SK-N-MC (cell line): Measurements from ENCODE around the gene EIF1AD.

Source experiments
- EZH2 ChIP-seq: fragments of 200-600 bp; sonication (generic); IDR thresholded peaks from one replicate; pipeline ENCODE4 v1.6.1; 2017; ENCODE audit warnings: antibody characterized with exemption
- POLR2AphosphoS5 ChIP-seq: IDR thresholded peaks from 2 replicates; pipeline ENCODE4 v1.6.1; 2012; ENCODE audit warnings: mild to moderate bottlenecking, low read depth, low read length, borderline replicate concordance

DNA sequence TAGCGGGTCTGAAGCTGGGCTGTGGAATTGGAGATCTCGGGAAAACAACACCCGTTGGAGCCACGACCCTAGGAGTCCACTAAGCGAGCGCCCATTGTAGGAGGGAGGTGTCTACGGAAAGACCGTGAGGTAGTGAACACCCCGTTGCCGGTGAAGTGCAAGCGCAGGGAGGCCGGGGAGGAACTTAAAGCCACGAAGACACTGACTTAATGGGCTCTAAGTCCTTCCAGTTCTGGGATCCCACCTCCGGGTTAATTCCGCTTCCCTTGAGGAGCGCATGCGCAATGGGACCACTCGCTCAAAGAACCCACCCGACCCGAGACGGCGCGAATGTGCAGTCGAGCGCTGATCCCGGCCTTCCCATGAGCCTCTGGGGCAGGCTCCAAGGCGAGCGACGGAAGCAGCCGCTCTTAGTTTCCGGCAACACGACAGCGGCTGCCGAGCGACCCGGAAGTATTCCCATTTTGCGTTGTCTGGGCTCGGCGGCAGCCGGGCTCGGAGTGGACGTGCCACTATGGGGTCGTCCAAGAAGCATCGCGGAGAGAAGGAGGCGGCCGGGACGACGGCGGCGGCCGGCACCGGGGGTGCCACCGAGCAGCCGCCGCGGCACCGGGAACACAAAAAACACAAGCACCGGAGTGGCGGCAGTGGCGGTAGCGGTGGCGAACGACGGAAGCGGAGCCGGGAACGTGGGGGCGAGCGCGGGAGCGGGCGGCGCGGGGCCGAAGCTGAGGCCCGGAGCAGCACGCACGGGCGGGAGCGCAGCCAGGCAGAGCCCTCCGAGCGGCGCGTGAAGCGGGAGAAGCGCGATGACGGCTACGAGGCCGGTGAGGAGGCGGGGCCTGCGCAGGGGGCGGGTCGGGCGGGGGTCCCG, 40.5 kb downstream of the EIF1AD start, which contains the start of gene SART1:
- TF ChIP-seq EZH2: no peak
- TF ChIP-seq POLR2AphosphoS5: peak; percentile 97
